GM12878 (cell line): ENCODE data around the gene OR13J1.

ENCODE experiments used
- CBX5 ChIP-seq: sonication (generic); IDR thresholded peaks from 2 replicates; pipeline ENCODE4 v1.6.1; 2016; ENCODE audit warnings: low read depth, moderate library complexity, mild to moderate bottlenecking, inconsistent platforms
- EP300 ChIP-seq, 2 experiments: fragments of 150-350 bp in 1 of 2; IDR thresholded peaks; 2 replicates each; pipeline ENCODE4 v1.6.1; 2011 to 2012; ENCODE audit warnings: low read depth in 2 of 2, low read length in 2 of 2, borderline replicate concordance in 1 of 2, improper control_type of control experiment in 1 of 2, inconsistent platforms in 1 of 2; ENCODE audit not compliant: control insufficient read depth in 1 of 2
- MEF2A ChIP-seq: IDR thresholded peaks from 2 replicates; pipeline ENCODE4 v1.6.1; 2011; ENCODE audit warnings: low read depth, mild to moderate bottlenecking, low read length, moderate library complexity; ENCODE audit not compliant: insufficient read depth
- SP1 ChIP-seq: IDR thresholded peaks from one replicate; pipeline ENCODE4 v1.6.1; 2011; ENCODE audit warnings: low read depth, low read length
- TCF12 ChIP-seq: IDR thresholded peaks from 2 replicates; pipeline ENCODE4 v1.6.1; 2011; ENCODE audit warnings: low read depth, mild to moderate bottlenecking, low read length
- TF ChIP-seq, protein P1 (sequence below): IDR thresholded peaks from 2 replicates; pipeline ENCODE4 v1.6.1; 2012; ENCODE audit warnings: improper control_type of control experiment, low read depth, low read length; ENCODE audit not compliant: insufficient replicate concordance

DNA sequence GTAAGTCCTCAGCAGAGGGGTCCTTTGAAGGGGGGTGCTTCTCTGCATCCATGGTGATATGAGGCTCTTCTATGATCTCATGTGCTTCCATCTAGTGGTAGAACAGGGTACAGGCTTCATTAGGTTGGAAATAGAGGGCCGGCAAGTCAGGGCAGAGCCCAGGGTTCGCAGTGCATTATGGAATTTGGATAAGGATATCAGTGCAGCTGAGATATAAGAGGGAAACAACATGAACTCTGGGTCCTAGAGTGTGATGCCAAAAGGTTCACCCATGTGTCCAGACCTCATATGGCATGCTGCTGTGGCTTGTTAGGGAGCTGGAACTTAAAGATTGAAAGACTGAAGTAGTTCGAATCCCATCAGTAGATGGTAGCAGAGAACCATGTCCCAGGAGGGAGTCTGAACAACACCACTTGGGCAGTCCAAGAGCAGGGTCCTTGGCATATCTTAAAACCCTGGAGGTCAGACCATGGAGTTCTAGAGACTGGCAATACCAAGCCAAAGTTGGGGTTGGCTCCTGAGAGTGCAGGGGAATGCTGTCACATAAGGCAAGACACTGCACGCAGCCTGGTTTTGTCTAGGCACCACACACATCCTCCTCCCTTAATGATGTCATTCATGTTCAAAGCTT is 44.0 kb downstream of the OR13J1 start:
- TF ChIP-seq MEF2A (no peak), TCF12 (no peak), SP1 (no peak), CBX5 (no peak), EP300 (IDR thresholded peaks at IDR 0.05; ENCODE audit: borderline replicate concordance in 1 of 2, control insufficient read depth in 1 of 2, low read depth in 2 of 2, low read length in 2 of 2) (no peak)
- TF ChIP-seq, protein P1, sequence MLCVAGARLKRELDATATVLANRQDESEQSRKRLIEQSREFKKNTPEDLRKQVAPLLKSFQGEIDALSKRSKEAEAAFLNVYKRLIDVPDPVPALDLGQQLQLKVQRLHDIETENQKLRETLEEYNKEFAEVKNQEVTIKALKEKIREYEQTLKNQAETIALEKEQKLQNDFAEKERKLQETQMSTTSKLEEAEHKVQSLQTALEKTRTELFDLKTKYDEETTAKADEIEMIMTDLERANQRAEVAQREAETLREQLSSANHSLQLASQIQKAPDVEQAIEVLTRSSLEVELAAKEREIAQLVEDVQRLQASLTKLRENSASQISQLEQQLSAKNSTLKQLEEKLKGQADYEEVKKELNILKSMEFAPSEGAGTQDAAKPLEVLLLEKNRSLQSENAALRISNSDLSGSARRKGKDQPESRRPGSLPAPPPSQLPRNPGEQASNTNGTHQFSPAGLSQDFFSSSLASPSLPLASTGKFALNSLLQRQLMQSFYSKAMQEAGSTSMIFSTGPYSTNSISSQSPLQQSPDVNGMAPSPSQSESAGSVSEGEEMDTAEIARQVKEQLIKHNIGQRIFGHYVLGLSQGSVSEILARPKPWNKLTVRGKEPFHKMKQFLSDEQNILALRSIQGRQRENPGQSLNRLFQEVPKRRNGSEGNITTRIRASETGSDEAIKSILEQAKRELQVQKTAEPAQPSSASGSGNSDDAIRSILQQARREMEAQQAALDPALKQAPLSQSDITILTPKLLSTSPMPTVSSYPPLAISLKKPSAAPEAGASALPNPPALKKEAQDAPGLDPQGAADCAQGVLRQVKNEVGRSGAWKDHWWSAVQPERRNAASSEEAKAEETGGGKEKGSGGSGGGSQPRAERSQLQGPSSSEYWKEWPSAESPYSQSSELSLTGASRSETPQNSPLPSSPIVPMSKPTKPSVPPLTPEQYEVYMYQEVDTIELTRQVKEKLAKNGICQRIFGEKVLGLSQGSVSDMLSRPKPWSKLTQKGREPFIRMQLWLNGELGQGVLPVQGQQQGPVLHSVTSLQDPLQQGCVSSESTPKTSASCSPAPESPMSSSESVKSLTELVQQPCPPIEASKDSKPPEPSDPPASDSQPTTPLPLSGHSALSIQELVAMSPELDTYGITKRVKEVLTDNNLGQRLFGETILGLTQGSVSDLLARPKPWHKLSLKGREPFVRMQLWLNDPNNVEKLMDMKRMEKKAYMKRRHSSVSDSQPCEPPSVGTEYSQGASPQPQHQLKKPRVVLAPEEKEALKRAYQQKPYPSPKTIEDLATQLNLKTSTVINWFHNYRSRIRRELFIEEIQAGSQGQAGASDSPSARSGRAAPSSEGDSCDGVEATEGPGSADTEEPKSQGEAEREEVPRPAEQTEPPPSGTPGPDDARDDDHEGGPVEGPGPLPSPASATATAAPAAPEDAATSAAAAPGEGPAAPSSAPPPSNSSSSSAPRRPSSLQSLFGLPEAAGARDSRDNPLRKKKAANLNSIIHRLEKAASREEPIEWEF = no peak
